Measurements from ENCODE around the gene RASGRP3.

GRCh38 chr2:33502025-33502424, 25.6 kb downstream of the RASGRP3 start:
- TF ChIP-seq POLR2A (IDR thresholded peaks at IDR 0.05) (no peak), CTCF (IDR thresholded peaks at IDR 0.05) (no peak)

All from adrenal gland (tissue), 5 donors.